Superior temporal gyrus (tissue), 1 donor: ENCODE data around the gene MORF4L1.
"Not testable (repeated sequence)": the region's sequence is repeated elsewhere in the genome, so short reads cannot be mapped to it uniquely, and the experiment has no call there.

ENCODE experiments used
- DNase-seq: peaks from one replicate; pipeline ENCODE4 v3.0.0-alpha.2; 2016; ENCODE audit errors: extremely low spot score

MORF4L1 gene

GRCh38 chr15:78900819-78901533 lies 28.3 kb downstream of the MORF4L1 start:
- not testable (repeated sequence) for DNase-seq

GRCh38 chr15:78902281-78903032 lies 29.8 kb downstream of the MORF4L1 start:
- not testable (repeated sequence) for DNase-seq

GRCh38 chr15:78904599-78905358 lies 32.1 kb downstream of the MORF4L1 start:
- no peak for DNase-seq

GRCh38 chr15:78906316-78906620 lies 33.6 kb downstream of the MORF4L1 start:
- no peak for DNase-seq

GRCh38 chr15:78907577-78907976 lies 34.9 kb downstream of the MORF4L1 start:
- no peak for DNase-seq

- DNase-seq: no peak
Measured at GRCh38 chr15:78909160-78909695, 36.5 kb downstream of the MORF4L1 start.

GRCh38 chr15:78909791-78910228 lies 37.1 kb downstream of the MORF4L1 start:
- peak; percentile 78 for DNase-seq

GRCh38 chr15:78910271-78910670 lies 37.6 kb downstream of the MORF4L1 start:
- DNase-seq: no peak

GRCh38 chr15:78912316-78912715 lies 39.6 kb downstream of the MORF4L1 start:
- no peak for DNase-seq

- no peak for DNase-seq
Measured at GRCh38 chr15:78913012-78913411, 40.3 kb downstream of the MORF4L1 start.

- DNase-seq: no peak
Measured at GRCh38 chr15:78914027-78914764, 41.5 kb downstream of the MORF4L1 start.

GRCh38 chr15:78915341-78916087 lies 42.8 kb downstream of the MORF4L1 start:
- peak; percentile 44 for DNase-seq

GRCh38 chr15:78916088-78916487 lies 43.4 kb downstream of the MORF4L1 start:
- no peak for DNase-seq

- no peak for DNase-seq
Measured at GRCh38 chr15:78917888-78918287, 45.2 kb downstream of the MORF4L1 start.

GRCh38 chr15:78921517-78921916 lies 48.8 kb downstream of the MORF4L1 start:
- no peak for DNase-seq

- DNase-seq: no peak
Measured at GRCh38 chr15:78921940-78922339, 49.2 kb downstream of the MORF4L1 start.

GRCh38 chr15:78922527-78922926 lies 49.8 kb downstream of the MORF4L1 start:
- no peak for DNase-seq

GRCh38 chr15:78923015-78923414 lies 50.3 kb downstream of the MORF4L1 start:
- no peak for DNase-seq

GRCh38 chr15:78923480-78924360 lies 51.0 kb downstream of the MORF4L1 start:
- no peak for DNase-seq

- no peak for DNase-seq
Measured at GRCh38 chr15:78925076-78925624, 52.5 kb downstream of the MORF4L1 start.
